HG03378 (cell line): ENCODE data around the gene KBTBD13.

Source experiments
- ATAC-seq: cut with Tn5 transposase; IDR thresholded peaks from one replicate; pipeline ENCODE4 v1.9.1; 2021; ENCODE audit warnings: mild to moderate bottlenecking, moderate library complexity; ENCODE audit not compliant: unreplicated experiment

Gene KBTBD13

DNA sequence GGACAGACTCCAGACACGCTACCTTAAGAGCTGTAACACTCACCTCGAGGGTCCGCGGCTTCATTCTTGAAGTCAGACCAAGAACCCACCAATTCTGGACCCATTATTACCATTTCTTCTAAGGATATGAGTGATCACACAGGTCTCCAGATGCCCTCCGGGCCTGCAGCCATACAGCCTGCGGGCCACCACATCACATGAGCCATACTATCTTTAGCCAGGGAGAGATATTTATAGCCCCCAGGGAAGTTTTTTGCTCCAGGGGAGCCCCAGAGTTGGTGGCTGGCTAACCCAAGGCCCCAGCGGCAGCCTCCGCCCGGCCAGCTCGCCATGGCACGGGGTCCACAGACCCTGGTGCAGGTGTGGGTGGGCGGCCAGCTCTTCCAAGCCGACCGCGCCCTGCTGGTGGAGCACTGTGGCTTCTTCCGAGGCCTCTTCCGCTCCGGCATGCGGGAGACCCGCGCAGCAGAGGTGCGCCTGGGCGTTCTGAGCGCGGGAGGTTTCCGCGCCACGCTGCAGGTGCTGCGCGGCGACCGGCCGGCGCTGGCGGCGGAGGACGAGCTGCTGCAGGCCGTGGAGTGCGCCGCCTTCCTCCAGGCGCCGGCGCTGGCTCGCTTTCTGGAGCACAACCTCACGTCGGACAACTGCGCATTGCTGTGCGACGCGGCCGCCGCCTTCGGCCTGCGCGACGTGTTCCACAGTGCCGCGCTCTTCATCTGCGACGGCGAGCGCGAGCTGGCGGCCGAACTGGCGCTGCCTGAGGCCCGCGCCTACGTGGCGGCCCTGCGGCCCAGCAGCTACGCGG lies at the start of gene KBTBD13:
Gene KBTBD13 (plus strand): TSS at position 261 of the 805 bp plus-strand sequence. CDS start 70 bp downstream, at position 331.
- no peak for ATAC-seq

DNA sequence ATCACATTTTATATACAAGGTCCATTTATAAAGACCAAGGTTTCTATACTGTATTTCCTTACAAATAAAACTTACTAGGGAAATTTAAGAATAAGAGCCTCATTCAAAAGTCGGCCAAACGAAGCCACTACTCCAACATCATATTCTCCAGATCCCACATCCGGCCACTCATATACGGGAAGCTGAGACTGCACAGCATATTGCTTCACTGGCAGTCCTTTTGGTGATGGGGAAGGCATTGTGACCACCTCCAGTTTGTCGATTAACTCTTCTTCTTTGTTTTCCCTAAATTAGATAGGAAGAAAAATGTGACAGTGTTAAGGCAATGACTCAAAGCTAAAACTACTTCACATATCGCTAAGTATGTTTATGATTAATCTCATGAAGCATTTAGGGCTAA lies 49.8 kb upstream of the KBTBD13 start:
- ATAC-seq, result no peak

DNA sequence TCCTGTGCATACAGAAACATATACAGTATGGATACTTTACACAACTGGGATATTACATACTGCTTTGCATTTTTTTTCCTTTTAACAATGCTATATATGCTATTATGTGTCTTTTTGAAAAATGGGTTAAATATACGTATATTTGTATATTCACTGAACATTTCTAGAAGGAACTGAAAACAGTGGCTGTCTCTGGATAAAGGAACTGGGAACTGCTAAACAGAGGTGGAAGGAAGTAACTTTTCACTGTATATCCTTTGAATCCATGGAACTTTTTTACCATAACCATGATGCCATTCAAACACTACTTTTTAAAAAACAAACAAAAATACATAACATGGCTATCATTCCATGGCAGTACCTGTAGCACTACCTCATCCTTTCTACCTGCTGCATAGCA lies 49.0 kb upstream of the KBTBD13 start:
- no peak for ATAC-seq

DNA sequence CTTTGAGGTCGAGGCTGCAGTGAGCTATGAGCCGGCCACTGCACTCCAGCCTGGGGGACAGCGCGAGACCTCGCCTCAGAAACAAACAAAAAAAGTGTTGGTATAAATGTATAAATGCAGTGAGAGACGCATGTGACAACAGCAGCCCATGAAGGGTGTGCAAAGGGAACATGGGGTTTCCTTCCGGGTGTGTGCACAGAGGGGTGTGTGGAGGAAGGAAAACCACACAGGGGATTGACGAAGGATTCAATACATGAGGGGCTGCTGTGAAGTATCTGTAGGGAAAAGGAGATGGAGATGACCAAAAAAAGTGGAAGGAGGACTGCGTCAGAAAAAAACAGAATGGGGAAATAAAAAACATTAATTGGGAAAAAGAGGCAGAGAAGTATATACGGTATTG lies 48.2 kb upstream of the KBTBD13 start:
- ATAC-seq, result no peak

DNA sequence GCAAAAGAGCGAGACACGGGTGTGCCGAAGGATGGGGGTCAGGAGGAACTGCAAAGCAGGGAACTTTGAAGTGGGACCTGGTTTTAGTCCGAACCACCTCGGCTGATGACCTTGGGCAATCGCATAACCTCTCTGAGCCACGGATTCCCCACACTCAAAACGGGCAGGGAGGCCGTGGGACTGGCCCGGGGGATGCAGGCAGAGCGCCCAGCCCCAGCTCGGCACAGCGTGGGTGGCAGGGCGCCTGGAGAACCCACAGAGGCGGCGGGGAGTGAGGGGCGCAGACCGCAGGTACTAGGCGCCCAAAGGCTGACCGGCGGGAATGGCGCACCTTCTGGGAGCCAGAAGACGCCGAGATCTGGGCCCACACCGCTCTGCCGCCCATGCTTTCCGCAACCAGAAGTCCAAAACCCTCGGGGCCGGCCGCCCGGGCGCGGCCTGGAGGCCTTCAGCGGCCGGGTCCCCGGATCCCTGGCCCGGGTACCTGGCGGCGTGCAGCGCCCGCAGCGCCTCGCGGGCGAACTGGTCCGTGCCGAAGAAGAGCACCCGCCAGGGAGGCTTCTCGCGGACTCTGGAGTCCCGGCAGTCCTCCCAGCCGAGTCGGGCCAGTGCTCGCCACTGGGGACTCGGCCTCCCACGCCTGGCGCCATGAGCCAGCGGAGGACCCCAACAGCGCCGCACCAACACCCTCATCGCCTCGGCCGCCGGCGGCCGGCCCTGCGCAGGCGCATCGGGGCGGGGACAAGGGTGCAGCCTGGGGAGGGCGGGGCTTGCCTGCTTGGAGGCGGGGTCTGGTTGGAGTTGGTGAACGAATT lies 47.4 kb upstream of the KBTBD13 start, which contains the start of gene MTFMT:
Gene MTFMT (minus strand): TSS at position 719 of the 815 bp plus-strand sequence. CDS start 26 bp downstream, at position 693.
- no peak for ATAC-seq

DNA sequence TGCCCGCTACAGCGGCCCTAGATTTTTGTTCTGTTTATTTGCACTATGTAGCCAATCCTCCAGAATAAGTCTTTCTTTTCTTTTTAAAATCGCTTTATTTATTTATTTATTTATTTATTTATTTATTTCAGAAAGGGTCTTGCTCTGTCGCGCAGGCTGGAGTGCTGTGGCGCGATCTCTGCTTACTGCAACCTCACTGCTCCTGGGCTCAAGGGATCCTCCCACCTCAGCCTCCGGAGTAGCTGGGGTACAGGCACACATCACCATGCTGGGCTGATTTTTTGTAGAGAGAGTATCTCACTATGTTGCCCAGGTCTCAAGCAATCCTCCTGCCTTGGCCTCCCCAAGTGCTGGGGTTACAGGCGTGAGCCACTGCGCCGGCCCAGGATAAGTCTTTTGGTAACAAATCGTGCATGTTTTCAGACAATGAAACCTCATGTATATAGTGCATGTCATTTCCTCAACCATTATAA lies 46.8 kb upstream of the KBTBD13 start:
- no peak for ATAC-seq

DNA sequence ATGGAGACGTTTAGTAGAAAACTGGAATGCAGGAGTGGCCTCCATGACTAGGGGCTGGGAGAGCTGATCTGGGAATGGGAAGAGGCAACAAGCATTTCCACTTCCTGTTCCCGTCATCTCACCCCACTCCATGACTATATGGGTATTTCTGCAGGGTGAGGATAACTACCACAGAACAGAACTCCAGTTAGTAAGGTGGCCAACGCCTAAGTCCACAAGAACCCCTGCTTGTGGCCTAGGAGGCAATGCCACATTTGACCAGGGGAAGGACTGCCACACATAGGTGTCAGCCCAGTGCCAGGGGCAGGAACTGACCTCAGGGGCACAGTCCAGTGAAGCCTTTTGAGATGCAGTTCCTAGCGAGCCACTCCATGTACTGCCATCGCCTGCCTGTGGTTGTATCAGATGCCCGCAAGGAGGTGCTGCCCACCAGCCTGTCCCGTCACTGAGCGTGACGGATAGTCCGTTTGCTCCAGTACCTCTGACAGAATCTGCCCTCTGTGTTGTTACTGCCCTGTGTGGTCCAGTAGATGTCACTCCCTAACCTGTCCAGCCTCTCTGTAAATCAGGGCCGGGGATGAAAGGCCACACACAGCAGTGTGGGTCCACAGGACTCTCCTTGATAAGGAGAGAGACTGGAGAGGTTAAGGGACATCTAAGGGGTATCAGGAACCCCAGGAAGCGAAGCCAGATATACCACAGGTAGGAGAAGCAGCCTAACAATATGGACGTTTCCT lies 43.6 kb upstream of the KBTBD13 start:
- peak; percentile 52 for ATAC-seq

DNA sequence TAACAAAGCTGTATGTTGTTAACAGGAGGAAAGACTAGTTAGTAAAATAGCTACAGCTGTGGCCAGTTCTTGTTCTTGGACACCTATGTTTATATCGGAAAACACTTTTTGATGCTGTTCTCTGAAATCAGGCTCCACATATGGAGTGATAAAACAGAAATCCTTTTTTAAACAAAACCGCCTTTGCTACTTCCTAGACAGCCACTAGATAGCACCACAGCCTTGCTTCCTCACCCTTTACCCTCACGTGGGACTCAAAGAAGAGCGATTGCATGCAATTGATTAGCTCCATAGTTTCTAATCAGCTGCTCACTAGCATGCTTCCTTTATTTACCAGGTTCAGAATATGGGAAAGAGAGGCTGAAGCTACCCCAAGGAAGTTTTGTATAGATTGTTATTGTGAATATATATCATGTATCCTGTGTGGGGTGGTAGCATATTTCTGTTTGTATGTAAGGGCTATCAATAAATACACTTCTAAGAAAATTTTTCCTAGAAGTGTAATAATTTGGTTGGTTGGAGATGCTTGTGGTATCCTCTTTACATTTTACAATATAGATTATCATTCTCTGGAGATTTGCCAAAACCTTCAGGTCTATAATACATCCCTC lies 42.8 kb upstream of the KBTBD13 start:
- ATAC-seq, result no peak

DNA sequence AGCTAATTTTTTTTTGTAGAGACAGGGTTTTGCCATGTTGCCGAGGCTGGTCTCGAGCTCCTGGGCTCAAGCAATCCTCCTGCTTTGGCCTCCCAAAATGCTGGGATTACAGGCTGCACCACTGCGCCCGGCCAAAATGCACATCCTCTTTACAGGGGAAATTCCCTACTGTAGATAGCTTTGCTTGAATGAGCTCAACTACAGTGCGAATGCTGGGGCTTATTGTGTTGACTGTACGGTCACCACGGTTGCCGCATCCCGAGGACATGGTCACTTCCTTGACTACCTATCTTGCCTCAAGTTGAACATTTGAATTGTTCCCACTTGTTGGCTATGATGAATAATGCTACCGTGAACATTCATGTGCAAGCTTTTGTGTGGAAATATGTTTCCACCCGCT lies 41.8 kb upstream of the KBTBD13 start:
- ATAC-seq, result no peak

DNA sequence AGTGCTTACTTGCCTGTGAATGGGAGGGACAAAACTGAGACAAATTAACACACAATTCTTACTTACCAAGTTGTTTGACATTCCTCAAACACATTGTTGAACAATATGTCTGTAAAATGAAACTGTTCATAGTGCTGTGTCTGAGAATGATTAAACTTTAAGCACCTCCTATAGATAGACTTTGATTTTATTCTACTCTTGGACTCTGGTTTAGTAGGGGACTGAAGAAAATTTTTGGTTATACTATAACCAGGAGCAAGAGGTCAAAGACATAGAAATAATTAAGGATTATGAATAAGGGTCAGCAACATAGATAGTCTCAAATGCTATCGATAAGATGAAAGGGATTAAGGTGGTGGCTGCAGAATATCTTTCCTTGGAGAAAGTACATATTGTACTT lies 39.2 kb upstream of the KBTBD13 start:
- ATAC-seq, result no peak

DNA sequence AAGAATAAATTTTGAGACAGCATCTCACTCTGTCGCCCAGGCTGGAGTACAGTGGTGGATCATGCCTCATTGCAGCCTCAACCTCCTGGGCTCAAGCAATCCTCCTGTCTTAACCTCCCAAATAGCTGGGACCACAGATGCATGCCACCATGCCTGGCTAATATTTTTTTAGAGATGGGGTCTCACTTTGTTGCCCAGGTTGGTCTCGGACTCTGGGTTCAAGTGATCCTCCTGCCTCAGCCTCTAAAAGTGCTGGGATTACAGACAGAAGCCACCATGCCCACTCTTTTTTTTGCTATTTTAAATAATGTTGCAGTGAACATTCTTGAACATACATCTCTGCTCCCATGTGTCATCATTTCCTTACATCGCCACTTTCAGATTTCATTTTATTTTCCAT lies 38.1 kb upstream of the KBTBD13 start:
- ATAC-seq, result no peak

DNA sequence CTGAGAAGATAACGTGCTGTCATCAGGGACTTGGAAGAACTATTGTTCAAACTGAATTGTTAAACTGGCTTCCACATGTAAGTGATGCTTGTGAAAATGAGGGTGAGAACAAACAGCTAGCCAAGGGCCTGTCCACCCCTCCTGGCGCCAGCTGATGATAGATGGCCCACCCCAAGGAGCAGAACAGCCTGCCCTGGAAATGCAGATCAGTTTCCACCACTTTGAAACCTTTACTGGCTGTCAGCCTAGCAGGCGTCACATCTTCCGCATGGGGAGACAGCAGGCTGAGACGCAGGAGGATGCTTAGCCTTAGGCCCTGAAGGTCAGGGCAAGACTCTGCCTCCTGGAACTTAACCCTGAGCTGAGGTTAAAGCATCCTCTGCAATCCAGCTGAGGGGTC lies 37.7 kb upstream of the KBTBD13 start:
- ATAC-seq, result no peak

DNA sequence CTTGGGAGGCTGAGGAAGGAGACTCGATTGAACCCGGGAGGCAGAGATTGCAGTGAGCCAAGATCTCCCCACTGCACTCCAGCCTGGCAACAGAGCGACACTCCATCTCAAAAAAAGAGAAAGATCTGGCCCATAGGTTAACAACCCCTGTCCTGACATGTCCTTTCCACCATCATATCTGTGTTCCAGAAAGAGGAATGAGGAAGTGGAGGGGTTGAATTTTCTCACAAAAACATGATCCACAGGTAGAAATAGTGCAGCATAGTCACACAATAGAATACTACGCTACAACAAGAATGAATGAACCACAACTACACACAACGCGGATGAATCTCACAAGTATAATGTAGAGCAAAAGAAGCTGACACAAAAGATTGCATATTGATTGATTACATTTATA lies 36.1 kb upstream of the KBTBD13 start:
- no peak for ATAC-seq

DNA sequence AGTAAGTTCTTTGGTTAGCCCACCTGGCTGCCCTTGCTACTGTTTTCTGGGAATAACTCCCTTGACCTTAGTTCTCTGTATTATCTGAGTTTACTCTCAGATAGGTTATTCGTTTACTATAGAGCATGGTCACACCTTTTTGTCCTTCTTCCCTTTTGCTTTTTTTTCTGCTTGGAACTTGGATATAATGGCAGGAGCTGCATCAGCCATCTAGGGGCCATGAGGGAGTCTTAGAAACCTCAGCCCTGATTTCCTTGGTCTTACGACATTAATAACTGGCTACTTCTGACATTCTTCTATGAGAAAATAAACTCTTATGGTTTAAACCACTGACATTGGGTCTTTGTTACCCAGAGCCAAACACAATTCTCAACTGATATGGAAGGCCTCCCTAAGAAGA lies 34.8 kb upstream of the KBTBD13 start:
- ATAC-seq, result no peak

DNA sequence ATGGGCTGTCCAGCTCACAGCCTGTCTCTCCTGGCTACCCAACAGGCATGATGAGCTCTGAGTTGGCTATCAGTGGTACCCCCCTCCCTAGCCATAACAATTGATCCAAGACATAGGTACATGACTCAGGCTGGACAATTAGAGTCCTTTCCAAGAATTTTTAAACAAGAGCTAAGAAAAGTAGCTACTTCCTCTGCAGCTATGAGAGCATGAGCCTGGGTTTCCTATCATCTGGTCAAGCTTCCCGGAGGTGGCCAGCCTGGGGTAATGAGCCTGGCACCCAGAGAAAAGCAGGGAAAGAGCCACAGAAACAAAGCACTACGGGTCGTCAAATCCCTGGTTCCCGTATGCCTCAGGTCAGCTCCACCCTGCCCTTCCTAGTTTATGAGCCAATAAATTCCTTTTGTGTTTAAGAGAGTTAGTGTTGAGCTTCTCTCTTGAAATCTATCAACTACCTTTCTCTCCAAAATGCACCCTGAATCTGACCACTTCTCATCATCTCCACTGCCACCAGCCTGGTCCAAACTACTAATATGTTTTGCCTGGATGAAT lies 33.7 kb upstream of the KBTBD13 start:
- no peak for ATAC-seq

DNA sequence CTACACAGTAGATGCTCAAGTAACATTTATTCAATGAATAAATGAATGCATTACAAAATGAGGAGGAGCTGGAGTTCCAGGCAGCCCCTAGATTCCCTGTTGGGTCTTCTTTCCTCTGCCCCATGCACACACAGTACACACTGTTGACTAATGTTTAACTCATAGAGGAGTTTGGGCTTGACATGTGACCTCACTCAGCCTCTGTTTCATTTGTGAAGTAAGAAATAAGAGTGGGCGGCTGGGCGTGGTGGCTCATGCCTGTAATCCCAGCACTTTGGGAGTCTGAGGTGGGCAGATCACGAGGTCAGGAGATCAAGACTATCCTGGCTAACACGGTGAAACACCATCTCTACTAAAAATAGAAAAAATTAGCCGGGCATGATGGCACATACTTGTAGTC lies 32.3 kb upstream of the KBTBD13 start:
- peak; percentile 68 for ATAC-seq

DNA sequence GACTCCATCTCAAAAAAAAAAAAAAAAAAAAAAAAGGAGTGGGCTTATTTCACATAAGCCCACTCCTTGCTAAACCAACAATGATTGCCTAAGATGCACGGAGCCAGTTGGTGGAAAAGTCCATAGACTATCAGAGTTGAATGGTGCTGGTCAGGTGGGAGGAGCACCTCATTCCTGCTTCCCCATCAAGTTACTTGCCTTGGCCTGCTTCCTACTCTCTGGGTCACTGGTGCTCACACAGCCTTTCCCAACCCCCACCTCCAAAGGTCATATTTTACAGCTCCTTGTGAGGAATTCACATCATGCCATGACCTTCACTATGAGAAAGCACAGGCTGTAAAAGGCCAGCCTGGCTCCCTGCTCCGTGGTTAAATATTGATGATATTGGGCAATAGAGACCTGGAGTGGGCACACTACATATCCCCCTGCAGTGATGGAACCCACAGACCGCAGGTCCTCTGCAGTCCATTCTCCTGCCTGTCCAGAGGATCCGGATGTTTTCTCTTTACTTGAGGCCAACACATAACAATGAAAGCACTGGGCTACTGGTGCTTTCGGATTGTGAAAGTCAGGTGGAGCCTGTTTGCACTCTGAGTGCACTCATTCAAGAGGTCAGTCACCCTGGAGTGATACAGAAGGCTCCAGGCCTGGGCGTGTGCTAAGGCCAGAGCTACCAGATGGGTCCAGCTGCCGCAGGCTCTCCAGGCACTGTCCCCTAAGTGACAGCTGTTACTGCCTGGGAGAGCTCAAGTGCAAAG lies 31.6 kb upstream of the KBTBD13 start, which contains the start of gene SLC51B:
Gene SLC51B (plus strand): TSS at position 664 of the 758 bp plus-strand sequence. CDS start 4,618 bp downstream, outside the sequence.
- ATAC-seq, result no peak

DNA sequence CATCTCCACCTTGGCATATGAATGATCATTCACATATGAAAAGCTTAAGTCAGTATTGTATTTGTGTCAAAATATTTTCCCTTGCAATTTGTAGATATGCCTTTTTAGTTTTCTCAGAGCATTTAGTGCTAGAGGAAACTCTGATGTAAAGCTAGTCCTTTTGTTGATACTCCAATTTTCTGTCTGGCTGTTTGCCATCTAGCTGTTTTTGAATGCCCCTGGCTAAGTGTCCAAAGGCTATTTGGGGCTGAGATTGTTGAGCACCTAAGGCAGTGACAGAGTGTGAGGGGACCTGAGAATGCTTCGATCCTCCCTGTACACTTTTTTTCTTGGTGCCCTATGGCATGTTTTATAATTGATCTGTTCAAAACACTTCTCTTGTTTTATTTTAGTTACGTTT lies 28.3 kb upstream of the KBTBD13 start:
- ATAC-seq, result no peak

DNA sequence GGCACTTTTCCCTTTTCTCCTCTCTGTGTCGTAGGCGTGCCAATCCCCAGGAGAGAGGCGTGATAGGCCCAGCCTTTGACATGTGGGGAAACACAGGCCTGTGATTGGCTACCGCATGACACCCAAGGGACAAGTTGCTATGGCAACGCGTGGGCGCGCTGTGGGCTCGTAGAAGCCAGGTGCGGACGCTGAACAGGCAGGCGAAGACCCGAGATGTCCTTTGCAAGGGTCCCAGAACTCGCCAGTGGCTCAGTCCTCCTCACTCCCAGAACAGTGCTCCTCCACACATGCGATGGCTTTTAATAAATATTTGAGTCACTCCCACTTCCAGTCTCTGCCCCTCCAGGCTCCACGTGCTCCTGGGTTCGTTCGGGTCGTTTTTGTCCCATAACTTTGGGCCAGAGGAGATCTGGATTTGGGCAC lies 27.1 kb upstream of the KBTBD13 start:
- ATAC-seq, result peak; percentile 76

DNA sequence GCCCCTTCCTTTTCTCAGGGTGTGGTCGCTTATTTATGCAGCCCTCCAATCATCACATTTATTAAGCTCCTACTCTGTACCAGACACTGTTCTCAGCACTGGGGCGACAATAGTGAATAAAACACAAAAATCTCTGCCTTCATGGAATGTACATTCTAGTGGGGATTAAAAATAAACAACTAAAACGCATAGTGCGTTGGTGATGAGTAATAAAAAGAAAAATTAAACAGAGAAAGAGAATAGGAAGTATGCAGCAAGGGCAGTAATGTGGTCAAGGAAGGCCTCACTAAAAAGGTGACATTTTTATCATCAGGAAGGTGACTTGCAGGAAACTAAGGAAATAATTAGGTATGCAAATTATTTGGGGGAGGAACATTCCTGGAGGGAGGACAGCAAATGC lies 26.3 kb upstream of the KBTBD13 start:
- ATAC-seq, result no peak
